ENCODE results near the gene EIF3F. TPM values are rescaled to one million over a fixed set of nuclear protein-coding genes. Genes with fewer than 3 reads are reported as not detected.

Gene EIF3F, protein sequence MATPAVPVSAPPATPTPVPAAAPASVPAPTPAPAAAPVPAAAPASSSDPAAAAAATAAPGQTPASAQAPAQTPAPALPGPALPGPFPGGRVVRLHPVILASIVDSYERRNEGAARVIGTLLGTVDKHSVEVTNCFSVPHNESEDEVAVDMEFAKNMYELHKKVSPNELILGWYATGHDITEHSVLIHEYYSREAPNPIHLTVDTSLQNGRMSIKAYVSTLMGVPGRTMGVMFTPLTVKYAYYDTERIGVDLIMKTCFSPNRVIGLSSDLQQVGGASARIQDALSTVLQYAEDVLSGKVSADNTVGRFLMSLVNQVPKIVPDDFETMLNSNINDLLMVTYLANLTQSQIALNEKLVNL
- 319 TPM for total RNA-seq

GRCh38 chr11:7986768-7987559 is at the start of gene EIF3F:
Gene EIF3F (plus strand): TSS chr11:7987337. CDS start chr11:7987353, 16 bp downstream.
- TF ChIP-seq CTCF (IDR thresholded peaks at IDR 0.05) = peak; percentile 81 to 89 (median 85)
- Histone ChIP-seq H3K27ac (peak within 1 kb of the TSS; percentile 76 to 81), H3K4me3 (peak within 1 kb of the TSS; percentile 70 to 90), H3K27me3 (no peaks in the 10 kb centered on the region), H3K9me3 (no peaks in the 10 kb centered on the region), H3K4me1 (peaks cover 8 to 27% of the 10 kb centered on the region in 2 donors), H3K36me3 (peaks cover 7 to 9% of the 10 kb centered on the region in 2 donors)
- intact Hi-C loops (cut with DNase I) = loop anchor here (1.0 to 10.0 kb wide), 5 partner anchors 82 to 1382 kb away; partner anchors contain the start of genes CYB5R2, ILK, PPFIBP2 and RRP8
- DNase-seq (ENCODE audit: low spot score in 2 of 2) = peak; percentile 77 to 96

DNA sequence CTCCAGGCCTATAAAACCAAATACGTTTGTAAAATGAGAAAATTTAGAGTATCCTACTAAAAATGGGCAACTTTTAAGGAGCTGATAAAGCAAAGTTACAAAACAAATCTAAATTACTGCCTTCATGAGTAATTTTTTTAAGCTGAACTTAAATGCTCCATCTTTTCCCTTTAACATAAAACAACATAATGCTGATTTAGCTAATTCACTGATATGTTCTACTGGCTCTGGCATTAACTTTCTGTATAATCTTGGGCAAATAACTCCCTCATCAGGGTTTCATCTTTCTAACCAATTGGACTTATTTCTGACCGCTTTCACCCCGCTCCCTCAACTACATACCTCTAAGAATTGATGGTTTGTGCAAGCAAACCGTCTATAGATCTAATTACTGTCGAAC is 46.0 kb upstream of the EIF3F start:
- Histone ChIP-seq H3K4me3 (no peak overlapping the region), H3K27ac (no peak overlapping the region), H3K4me1 (no peaks in the 10 kb centered on the region), H3K27me3 (no peaks in the 10 kb centered on the region), H3K36me3 (no peaks in the 10 kb centered on the region), H3K9me3 (peaks cover 3 to 12% of the 10 kb centered on the region in 2 donors)
- no peak for DNase-seq (ENCODE audit: low spot score in 2 of 2)
- no peak for TF ChIP-seq CTCF (IDR thresholded peaks at IDR 0.05)
- intact Hi-C loops (cut with DNase I) = no loop called here

- H3K27ac ChIP-seq = no peak within 1 kb of the TSS
- no peak within 1 kb of the TSS for H3K4me3 ChIP-seq
- TF ChIP-seq CTCF (IDR thresholded peaks at IDR 0.05) = no peak
- H3K4me1 ChIP-seq = no peaks in the 10 kb centered on the region
- H3K36me3 ChIP-seq = no peaks in the 10 kb centered on the region
- peaks cover 3 to 12% of the 10 kb centered on the region in 2 donors for H3K9me3 ChIP-seq
- intact Hi-C loops (cut with DNase I) = no loop called here
- no peaks in the 10 kb centered on the region for H3K27me3 ChIP-seq
- no peak for DNase-seq (ENCODE audit: low spot score in 2 of 2)
Measured at GRCh38 chr11:7941608-7942007, 45.5 kb upstream of the EIF3F start, which contains the start of gene OR10A3. Gene OR10A3 (minus strand): TSS chr11:7941708. CDS start chr11:7939520, 2,188 bp downstream.

DNA sequence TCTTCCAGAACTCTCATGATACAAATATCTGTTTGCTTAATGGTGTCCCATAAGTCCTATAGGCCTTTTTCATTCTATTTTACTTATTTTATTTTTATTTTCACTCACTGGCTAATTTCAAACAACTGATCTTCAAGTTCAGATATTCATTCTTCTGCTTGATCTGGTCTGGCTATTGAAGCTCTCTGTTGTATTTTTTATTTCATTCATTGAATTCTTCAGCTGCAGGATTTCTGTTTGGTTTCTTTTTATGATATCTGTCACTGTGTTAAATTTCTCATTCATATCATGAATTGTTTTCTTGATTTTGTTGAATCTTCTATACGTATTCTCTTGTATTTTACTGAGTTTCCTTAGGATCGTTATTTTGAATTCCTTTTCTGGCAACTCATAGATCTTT is 43.0 kb upstream of the EIF3F start:
- Histone ChIP-seq H3K4me1 (no peaks in the 10 kb centered on the region), H3K9me3 (peaks cover 3 to 12% of the 10 kb centered on the region in 2 donors), H3K36me3 (no peaks in the 10 kb centered on the region), H3K4me3 (no peak overlapping the region), H3K27ac (no peak overlapping the region), H3K27me3 (no peaks in the 10 kb centered on the region)
- intact Hi-C loops (cut with DNase I) = no loop called here
- no peak for DNase-seq (ENCODE audit: low spot score in 2 of 2)
- TF ChIP-seq CTCF (IDR thresholded peaks at IDR 0.05) = no peak

DNA sequence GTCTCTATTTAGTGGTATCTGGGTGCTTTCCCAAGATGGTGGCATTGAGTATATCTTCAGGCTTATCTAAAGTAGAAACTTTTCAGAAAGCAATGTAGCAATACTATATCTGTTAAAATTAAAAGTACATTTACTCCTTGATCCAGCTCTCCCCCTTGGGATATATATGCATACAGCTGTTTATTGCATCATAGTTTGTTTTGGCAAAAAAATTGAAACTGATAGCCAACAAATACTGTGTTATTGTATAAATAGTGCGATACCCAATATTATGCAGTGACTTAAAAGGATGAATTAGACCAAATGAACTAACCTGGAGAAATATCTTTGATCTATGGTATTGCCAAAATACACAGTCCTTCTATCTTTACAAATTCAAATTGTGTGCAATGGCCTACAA is 37.2 kb upstream of the EIF3F start:
- no peak for DNase-seq (ENCODE audit: low spot score in 2 of 2)
- H3K9me3 ChIP-seq = no peaks in the 10 kb centered on the region
- H3K27me3 ChIP-seq = no peaks in the 10 kb centered on the region
- H3K36me3 ChIP-seq = no peaks in the 10 kb centered on the region
- H3K27ac ChIP-seq = no peak overlapping the region
- intact Hi-C loops (cut with DNase I) = no loop called here
- no peak for TF ChIP-seq CTCF (IDR thresholded peaks at IDR 0.05)
- H3K4me3 ChIP-seq = no peak overlapping the region
- no peaks in the 10 kb centered on the region for H3K4me1 ChIP-seq

Measured in ascending aorta (tissue), 2 donors.